NCI-H2081 (cell line): ENCODE measurements around the gene SLC4A7.
A peak's percentile ranks its signal among the peaks of the same experiment; 100 is the strongest.
"Not testable (repeated sequence)": the region's sequence is repeated elsewhere in the genome, so short reads cannot be mapped to it uniquely, and the experiment has no call there.

Experiments used
- DNase-seq, 2 experiments: peaks; one replicate each; lab custom pipeline; 2025; lab: John Stamatoyannopoulos, UW

Gene SLC4A7

DNA sequence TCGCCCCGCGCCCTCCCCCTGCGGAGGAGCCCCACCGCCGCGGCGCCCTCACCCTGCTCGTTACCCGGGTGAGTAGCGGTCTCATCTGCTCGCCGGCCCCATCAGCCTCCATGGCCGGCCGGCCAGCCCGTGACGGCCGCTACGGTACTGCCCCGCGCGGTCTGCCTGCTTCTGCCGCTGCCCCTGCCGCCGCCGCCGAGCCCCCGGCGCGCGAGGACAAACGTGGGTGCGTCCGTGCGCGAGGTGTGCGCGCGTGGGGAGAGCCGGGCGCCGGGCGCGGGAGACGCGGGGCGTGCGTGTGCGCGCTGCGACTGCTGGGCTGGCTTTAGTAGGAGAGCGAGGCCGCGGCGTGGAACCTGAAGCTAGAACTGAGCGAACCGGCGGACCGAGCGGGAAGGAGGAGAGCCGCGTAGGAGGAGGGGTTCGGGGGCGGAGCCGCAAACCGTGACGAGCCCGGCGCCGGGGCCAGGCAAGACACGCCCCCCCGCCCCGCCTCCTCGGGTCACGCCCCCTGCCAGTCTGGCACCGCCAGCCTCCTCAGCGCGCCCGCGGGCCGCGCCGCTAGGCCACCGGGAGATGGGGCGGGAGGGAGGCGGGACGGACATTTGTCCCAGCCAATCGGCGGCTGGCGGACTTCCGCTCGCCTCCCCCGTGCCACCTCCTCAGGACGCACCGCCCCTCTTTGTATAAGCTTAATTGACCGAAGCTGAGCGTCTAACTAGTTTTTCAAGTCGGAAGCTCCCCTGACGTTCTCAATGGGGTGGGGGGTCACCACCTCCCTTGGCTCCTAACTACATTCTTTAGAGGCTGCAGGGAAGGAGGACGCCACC, at the start of gene SLC4A7:
SLC4A7 (minus strand) TSS at position 370 of the 830 bp plus-strand sequence; CDS start at position 112, 258 bp downstream.
- peak; percentile 89 to 91 for DNase-seq

- no peak for DNase-seq
These were observed 49.0 kb upstream of the SLC4A7 start for GRCh38 chr3:27533261-27533607.

GRCh38 chr3:27532426-27533260, 48.5 kb upstream of the SLC4A7 start:
- DNase-seq, result no peak

DNA sequence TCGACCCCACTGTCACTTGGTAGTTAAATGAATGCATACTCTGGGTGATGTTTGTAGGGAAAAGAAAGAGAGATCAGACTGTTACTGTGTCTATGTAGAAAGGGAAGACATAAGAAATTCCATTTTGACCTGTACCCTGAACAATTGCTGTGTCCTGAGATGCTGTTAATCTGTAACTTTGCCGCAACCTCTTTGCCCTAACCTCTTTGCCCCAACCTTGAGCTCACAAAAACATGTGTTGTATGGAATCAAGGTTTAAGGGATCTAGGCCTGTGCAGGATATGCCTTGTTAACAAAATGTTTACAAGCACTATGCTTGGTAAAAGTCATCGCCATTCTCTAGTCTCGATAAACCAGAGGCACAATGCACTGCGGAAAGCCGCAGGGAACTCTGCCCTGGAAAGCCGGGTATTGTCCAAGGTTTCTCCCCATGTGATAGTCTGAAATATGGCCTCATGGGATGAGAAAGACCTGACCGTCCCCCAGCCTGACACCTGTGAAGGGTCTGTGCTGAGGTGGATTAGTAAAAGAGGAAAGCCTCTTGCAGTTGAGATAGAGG, 47.1 kb upstream of the SLC4A7 start:
- DNase-seq, result not testable (repeated sequence)

DNA sequence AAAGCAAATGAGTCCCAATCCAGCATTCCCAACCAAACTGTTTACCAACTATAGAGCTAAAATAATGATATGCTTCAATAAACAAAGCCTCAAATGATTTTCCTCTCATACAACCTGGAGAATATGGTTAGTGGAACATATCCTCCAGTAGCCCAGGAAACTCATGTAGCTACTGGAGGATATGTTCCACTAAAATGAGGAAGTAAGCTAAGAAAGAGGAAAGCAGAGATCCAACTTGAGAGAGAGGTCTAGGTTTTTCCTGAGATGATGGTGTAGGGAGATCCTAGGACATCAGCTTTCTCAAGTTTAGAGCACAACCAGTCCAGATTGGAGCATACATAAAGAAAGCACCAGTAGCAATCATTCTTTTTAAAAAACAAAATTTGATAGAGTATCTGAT, 44.6 kb upstream of the SLC4A7 start:
- no peak for DNase-seq

DNA sequence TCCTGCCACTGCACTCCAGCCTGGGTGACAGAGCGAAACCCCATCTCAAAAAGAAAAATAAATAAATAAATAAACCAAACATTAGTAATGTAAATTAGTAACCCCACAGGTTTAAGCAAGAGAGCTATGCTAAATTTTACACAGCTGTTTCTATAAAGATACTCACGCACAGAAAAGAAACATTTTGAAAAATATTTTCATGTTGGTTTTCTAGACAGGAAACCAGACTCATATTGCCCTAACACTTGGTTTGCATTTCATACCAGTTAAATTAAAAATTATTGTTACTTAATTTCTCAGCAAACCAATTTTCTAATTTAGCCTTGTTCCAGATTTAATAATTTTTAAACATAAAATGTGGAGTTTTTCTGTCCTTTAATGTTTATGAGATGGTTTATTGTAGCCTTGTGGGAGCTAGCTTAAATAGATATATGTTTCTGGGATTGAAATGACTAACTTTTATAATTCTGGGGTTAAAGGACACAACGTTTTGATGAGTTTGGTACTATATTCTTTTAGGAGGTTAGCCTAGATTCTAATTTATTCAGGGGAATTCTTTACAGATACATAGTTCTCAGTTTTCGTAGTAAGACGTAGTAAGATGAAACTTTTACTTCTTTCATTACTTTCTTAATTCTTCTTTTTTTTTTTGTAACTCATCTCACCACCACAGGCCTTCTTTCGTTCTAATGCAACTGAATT, 42.6 kb upstream of the SLC4A7 start:
- no peak for DNase-seq

DNA sequence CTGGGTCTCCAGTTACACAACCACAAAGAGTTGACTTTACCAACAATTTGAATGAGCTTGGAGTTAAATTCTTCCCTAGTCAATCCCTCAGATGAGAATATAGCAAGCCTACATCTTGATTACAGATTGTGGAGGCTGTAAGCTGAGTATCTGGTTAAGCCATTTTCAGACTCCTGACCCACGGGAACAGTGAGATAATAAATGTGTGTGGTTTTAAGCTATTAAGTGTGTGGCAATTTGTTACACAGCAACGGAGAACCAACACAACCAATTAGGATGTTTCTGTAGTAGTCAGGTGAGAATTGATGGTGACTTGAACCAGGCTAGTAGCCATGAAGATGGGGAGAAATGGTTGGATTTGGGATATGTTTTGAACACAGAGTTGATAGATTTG, 37.7 kb upstream of the SLC4A7 start:
- DNase-seq, result no peak

DNA sequence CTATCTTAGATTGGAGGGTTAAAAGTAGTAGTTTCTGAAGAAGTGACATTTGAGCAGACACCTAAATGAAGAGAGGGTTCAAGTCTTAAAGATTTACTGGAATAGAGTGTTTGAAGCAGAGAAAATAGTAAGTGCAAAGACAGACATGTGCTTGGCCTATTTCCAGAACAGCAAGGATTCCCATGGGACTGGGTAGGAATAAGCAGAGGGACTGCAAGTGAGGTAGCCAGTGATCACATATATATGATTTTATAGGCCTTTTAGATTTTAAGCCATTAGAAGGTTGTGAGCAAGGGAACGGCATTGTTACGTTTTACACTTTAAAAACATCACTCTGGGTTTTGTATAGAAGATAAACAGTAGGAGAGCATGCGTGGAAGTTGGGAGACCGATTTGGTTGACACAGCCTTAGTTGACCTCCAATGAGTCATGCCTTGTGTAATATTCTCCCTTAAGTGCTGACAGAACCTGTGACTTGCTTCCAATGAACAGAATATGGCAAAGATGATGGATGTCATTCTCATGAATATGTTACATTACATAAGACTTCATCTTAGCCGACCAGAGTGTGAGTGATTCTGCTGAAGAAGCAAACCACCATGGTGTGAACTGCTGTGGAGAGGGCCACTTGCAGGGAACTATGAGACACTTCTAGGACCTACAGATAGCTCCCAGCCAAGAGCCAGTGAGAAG, 37.1 kb upstream of the SLC4A7 start:
- no peak for DNase-seq

- DNase-seq, result no peak
These were observed 27.7 kb upstream of the SLC4A7 start for GRCh38 chr3:27511724-27512422.

DNA sequence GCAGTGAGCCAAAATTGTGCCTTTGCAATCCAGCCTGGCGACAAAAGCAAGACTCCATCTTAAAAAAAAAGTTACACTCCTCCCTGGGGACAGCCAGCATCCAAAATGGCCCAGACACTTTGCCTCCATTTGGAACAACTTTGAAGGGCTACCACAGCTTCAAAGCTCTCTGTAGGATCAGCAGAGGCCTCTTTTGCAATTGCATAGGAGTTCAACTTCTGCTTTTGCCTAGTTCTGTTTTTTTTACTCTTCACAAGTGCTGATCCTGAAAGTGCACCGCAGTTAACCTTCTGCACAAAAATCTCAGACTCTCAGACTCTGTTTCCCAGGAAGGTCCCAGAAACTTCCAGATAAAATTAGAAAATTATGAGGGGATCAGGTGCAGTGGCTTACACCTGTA, 25.2 kb upstream of the SLC4A7 start:
- DNase-seq, result no peak

- DNase-seq, result no peak
These were observed 24.2 kb upstream of the SLC4A7 start for GRCh38 chr3:27508424-27508823.

DNA sequence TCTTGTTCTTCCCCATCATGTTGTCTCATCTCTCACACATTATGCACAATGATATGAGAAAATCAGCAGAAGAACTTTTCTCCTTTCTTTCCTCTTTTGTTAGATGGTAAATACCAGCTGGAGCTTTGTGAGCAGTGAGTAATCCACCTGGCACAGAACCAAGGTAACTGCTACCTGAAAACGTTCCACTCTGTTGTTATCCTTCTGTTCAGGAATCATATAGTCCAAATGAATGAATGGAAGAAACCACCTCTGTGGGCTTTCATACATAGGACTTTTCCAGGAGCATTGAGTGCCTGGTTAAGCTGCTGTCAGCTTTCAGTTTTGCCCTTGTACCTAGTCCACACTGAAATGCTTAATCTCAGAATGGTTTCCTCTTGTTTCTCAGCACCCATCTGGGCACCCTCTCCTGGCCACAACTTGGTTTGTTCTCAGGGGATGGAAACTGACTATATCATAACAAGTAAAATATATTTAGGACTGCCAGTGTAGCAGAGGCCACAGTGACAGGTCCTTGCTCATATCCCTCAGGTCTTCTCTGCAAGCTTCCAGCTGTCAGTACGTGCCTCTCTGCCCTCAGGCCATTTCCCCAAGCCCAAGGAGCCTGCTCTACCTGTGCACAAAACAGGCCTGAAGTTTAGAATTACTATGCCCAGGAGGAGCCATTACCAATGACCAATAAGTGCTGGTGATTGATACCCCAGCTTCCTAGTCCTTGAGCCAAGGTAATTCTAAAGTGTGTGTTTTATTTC, 23.5 kb upstream of the SLC4A7 start:
- DNase-seq, result peak in 1 of 2 experiments; percentile 46

GRCh38 chr3:27507111-27507510, 22.9 kb upstream of the SLC4A7 start:
- DNase-seq, result no peak

GRCh38 chr3:27504749-27505148, 20.6 kb upstream of the SLC4A7 start:
- DNase-seq, result no peak

DNA sequence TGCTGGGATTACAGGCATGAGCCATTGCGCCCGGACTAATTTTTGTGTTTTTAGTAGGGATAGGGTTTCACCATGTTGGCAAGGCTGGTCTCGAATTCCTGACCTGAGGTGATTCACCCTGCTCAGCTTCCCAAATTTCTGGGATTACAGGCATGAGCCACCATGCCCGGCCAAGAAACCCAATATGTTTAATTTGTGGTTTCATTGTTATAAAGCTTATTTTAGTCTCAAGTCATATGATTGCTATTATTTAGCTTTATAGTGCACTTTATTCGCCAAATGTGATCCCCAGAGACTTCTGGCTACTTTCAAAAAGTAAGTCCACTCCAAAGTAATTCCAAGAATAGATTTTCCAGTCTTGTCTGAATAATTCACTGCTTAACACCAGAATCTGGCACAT, 19.3 kb upstream of the SLC4A7 start:
- DNase-seq, result no peak

DNA sequence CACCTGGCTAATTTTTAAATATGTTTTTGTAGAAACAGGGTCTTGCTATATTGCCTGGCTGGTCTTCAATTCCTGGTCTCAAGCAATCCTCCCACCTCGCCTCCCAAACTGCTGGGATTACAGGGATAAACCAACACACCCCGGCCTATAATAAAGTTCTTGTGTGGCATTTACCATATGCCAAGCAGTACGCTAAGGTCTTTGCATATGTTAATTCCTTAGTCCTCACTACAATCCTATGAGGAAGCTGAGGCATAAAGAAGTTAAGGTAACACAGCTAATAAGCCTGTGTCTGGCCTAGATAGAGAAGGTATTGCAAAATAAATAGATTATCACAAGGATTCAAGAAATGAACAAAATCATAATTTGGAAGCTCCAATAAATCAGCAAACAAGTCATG, 17.6 kb upstream of the SLC4A7 start:
- DNase-seq, result no peak

DNA sequence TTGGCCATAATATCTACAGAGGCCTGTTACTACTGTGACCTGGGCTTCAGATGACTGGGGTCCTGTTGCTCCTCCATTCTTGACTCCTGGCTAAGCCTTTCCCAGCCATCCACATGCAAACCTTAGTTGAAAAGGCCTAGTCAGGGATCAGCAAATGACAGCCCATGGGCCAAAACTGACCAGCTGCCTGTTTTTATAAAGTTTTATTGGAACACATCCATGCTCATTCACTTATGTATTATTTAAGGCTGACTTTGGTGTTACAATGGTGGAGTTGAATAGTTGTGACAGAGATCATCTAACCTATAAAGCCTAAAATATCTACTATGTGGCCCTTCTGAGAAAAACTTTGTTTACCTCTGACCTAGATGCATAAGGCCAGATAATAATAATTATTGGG, 16.8 kb upstream of the SLC4A7 start:
- DNase-seq, result no peak

DNA sequence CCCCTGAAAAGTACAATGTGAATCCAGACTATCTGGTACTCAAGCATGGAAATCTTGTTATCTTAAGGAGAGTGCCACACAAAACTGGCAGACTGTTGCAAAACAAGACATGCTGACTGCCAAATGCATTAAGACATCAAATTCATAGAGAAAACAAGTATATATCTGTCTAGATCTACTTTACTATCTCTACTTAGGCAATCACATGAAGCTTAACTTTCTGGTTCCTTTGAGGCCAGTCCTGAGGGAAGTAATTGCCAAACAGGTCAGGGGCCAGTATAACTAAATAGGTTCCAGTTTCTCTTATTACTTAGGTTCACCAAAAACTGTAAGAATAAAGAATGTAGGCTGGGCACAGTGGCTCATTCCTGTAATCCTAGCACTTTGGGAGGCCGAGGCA, 15.9 kb upstream of the SLC4A7 start:
- DNase-seq, result no peak

- no peak for DNase-seq
These were observed 10.6 kb upstream of the SLC4A7 start for GRCh38 chr3:27494784-27495183.

DNA sequence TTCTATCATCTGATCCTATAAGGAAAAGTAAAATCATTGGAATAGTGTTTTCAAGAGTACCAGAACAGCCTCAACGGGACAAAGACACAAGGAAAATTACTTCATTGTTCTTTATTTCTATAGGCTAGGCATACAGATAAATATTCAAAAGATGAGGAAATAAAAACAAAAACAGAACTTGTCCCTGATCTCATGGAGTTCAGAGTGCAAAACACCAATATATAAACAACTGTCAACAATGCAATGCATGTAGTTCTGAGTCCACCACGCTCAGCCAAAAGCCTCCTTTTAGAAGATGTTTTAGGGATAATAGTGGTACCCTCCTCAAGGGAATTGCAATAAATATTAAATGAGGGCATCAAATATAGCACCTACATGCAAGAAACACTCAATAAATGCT, 4.6 kb upstream of the SLC4A7 start:
- no peak for DNase-seq
